HG03039 (cell line): Measurements from ENCODE around the gene AHRR.
A peak's percentile ranks its signal among the peaks of the same experiment; 100 is the strongest.

Source experiments
- ATAC-seq: cut with Tn5 transposase; IDR thresholded peaks from one replicate; pipeline ENCODE4 v1.9.1; 2021; ENCODE audit warnings: mild to moderate bottlenecking, moderate library complexity; ENCODE audit not compliant: unreplicated experiment

Gene AHRR

GRCh38 chr5:453725-454481 is 132.4 kb downstream of the AHRR start:
- no peak for ATAC-seq

GRCh38 chr5:454936-455335 is 133.4 kb downstream of the AHRR start:
- no peak for ATAC-seq

GRCh38 chr5:455806-456205 is 134.3 kb downstream of the AHRR start:
- no peak for ATAC-seq

GRCh38 chr5:456351-457194 is 135.1 kb downstream of the AHRR start:
- ATAC-seq = no peak

GRCh38 chr5:457195-457961 is 135.9 kb downstream of the AHRR start:
- ATAC-seq = no peak

GRCh38 chr5:458547-459353 is 137.2 kb downstream of the AHRR start:
- ATAC-seq = peak; percentile 66

GRCh38 chr5:459562-460272 is 138.2 kb downstream of the AHRR start:
- no peak for ATAC-seq

- ATAC-seq = no peak
Observed at GRCh38 chr5:460273-460625, 138.7 kb downstream of the AHRR start.

- no peak for ATAC-seq
Observed at GRCh38 chr5:462051-462481, 140.6 kb downstream of the AHRR start.

- ATAC-seq = no peak
Observed at GRCh38 chr5:463301-463700, 141.8 kb downstream of the AHRR start.

GRCh38 chr5:463952-464351 is 142.4 kb downstream of the AHRR start:
- no peak for ATAC-seq

- ATAC-seq = no peak
Observed at GRCh38 chr5:464446-464842, 142.9 kb downstream of the AHRR start.

- no peak for ATAC-seq
Observed at GRCh38 chr5:464843-465590, 143.5 kb downstream of the AHRR start.

- no peak for ATAC-seq
Observed at GRCh38 chr5:465591-466403, 144.3 kb downstream of the AHRR start.

GRCh38 chr5:466661-467310 is 145.3 kb downstream of the AHRR start:
- no peak for ATAC-seq

GRCh38 chr5:468401-468800 is 146.9 kb downstream of the AHRR start:
- no peak for ATAC-seq

GRCh38 chr5:469752-470483 is 148.4 kb downstream of the AHRR start:
- no peak for ATAC-seq
